HepG2 (cell line): ENCODE results near the gene SNAP23. TPM values are rescaled to one million over a fixed set of nuclear protein-coding genes. Genes with fewer than 3 reads are reported as not detected.

Experiments used
- CREB1 ChIP-seq, 2 experiments: fragments of 450-650 bp in 1 of 2; IDR thresholded peaks; 2 replicates each; pipeline ENCODE4 v1.6.1; 2016 to 2017; ENCODE audit warnings: control low read depth in 1 of 2, mild to moderate bottlenecking in 1 of 2, missing compliant biosample characterization in 1 of 2, missing genetic modification characterization in 1 of 2
- FLYWCH1 ChIP-seq: sonication (generic); formaldehyde crosslinking; IDR thresholded peaks from 2 replicates; pipeline ENCODE4 v1.8.1; 2023; ENCODE audit warnings: mild to moderate bottlenecking, missing genetic modification reagents
- ISX ChIP-seq: sonication (generic); formaldehyde crosslinking; conservative IDR thresholded peaks from 2 replicates; pipeline ENCODE4 v1.5.0; 2020; ENCODE audit warnings: missing genetic modification reagents
- NR0B2 ChIP-seq: sonication (generic); formaldehyde crosslinking; IDR thresholded peaks from 2 replicates; pipeline ENCODE4 v1.4.0; 2020; ENCODE audit warnings: mild to moderate bottlenecking, missing genetic modification reagents
- PAX8 ChIP-seq: sonication (generic); formaldehyde crosslinking; IDR thresholded peaks from 2 replicates; pipeline ENCODE4 v1.8.0; 2022; ENCODE audit warnings: mild to moderate bottlenecking, missing genetic modification reagents, borderline replicate concordance
- PHF21A ChIP-seq: sonication (generic); formaldehyde crosslinking; IDR thresholded peaks from 2 replicates; pipeline ENCODE4 v1.5.0; 2020; ENCODE audit warnings: mild to moderate bottlenecking, missing genetic modification reagents
- SAFB2 ChIP-seq: sonication (generic); formaldehyde crosslinking; IDR thresholded peaks from 2 replicates; pipeline ENCODE4 v1.5.1; 2020; ENCODE audit warnings: missing genetic modification reagents, low read depth, mild to moderate bottlenecking, borderline replicate concordance
- SMC3 ChIP-seq: IDR thresholded peaks from 2 replicates; pipeline ENCODE4 v1.6.1; 2011; ENCODE audit warnings: low read length, improper control_type of control experiment
- SUZ12 ChIP-seq: fragments of 150-350 bp; IDR thresholded peaks from 2 replicates; pipeline ENCODE4 v1.6.1; 2014; ENCODE audit warnings: low read depth, low read length
- THAP11 ChIP-seq: IDR thresholded peaks from 2 replicates; pipeline ENCODE4 v1.6.1; 2016; ENCODE audit warnings: missing biosample characterization, missing genetic modification reagents
- YEATS4 ChIP-seq: sonication (generic); formaldehyde crosslinking; IDR thresholded peaks from 2 replicates; pipeline ENCODE4 v1.4.0; 2020; ENCODE audit warnings: missing genetic modification reagents, borderline replicate concordance
- ZMAT3 ChIP-seq: sonication (generic); formaldehyde crosslinking; conservative IDR thresholded peaks from 2 replicates; pipeline ENCODE4 v1.7.0; 2021; ENCODE audit warnings: missing genetic modification reagents
- ZNF180 ChIP-seq: sonication (generic); formaldehyde crosslinking; IDR thresholded peaks from 2 replicates; pipeline ENCODE4 v1.4.0; 2020; ENCODE audit warnings: low read depth, missing genetic modification reagents, borderline replicate concordance
- ZNF329 ChIP-seq: sonication (generic); formaldehyde crosslinking; IDR thresholded peaks from 2 replicates; pipeline ENCODE4 v1.9.0; 2021; ENCODE audit warnings: low read depth, mild to moderate bottlenecking, missing genetic modification reagents
- ZNF337 ChIP-seq: sonication (generic); formaldehyde crosslinking; IDR thresholded peaks from 2 replicates; pipeline ENCODE4 v1.5.1; 2020; ENCODE audit warnings: missing genetic modification reagents, low read depth, mild to moderate bottlenecking, borderline replicate concordance
- ZNF503 ChIP-seq: sonication (generic); formaldehyde crosslinking; IDR thresholded peaks from 2 replicates; pipeline ENCODE4 v1.4.0; 2020; ENCODE audit warnings: missing genetic modification reagents
- ZNF552 ChIP-seq: sonication (generic); formaldehyde crosslinking; IDR thresholded peaks from 2 replicates; pipeline ENCODE4 v1.9.0; 2022; ENCODE audit warnings: missing genetic modification reagents, mild to moderate bottlenecking, borderline replicate concordance
- ZNF563 ChIP-seq: sonication (generic); formaldehyde crosslinking; IDR thresholded peaks from 2 replicates; pipeline ENCODE4 v1.8.0; 2022; ENCODE audit warnings: mild to moderate bottlenecking, moderate library complexity, missing genetic modification reagents
- ZNF567 ChIP-seq: sonication (generic); formaldehyde crosslinking; IDR thresholded peaks from 2 replicates; pipeline ENCODE4 v1.8.1; 2023; ENCODE audit warnings: mild to moderate bottlenecking, missing genetic modification reagents, borderline replicate concordance
- ZNF607 ChIP-seq: sonication (generic); formaldehyde crosslinking; IDR thresholded peaks from 2 replicates; pipeline ENCODE4 v1.5.1; 2020; ENCODE audit warnings: missing genetic modification reagents, mild to moderate bottlenecking, borderline replicate concordance
- ZNF777 ChIP-seq: sonication (generic); formaldehyde crosslinking; IDR thresholded peaks from 2 replicates; pipeline ENCODE4 v1.4.0; 2020; ENCODE audit warnings: missing genetic modification reagents
- ZSCAN29 ChIP-seq: sonication (generic); formaldehyde crosslinking; conservative IDR thresholded peaks from 2 replicates; pipeline ENCODE4 v1.4.0; 2020; ENCODE audit warnings: mild to moderate bottlenecking, missing genetic modification reagents
- polyA plus RNA-seq, 8 experiments: library from polyadenylated mRNA; depleted of rRNA in 3 of 8; stranded (reverse) in 7 of 8; unstranded in 1 of 8; fragments of >200 nt; fragmentation: Illumina TruSeq in 4 of 8; extraction: Trizol in 4 of 8; gene quantifications; 2 replicates each; pipeline versions ENCODE4 v1.2.1 to v1.2.3, GENCODE V29; 2011 to 2016; ENCODE audit warnings: low read depth in 4 of 8, missing spikeins in 1 of 8, mixed read lengths in 1 of 8; ENCODE audit not compliant: insufficient read depth in 1 of 8
- total RNA-seq, 5 experiments: library from RNA; depleted of rRNA; stranded (reverse); fragments of >200 nt; fragmentation: Illumina TruSeq; extraction: Trizol; gene quantifications; 2 replicates each; pipeline ENCODE4 v1.2.3, GENCODE V29; 2016; ENCODE audit warnings: low read depth in 1 of 5
- TF ChIP-seq, protein P1 (sequence below): IDR thresholded peaks from 2 replicates; pipeline ENCODE4 v1.6.1; 2016
- TF ChIP-seq, protein P2 (sequence below): IDR thresholded peaks from 2 replicates; pipeline ENCODE4 v1.6.1; 2016; ENCODE audit warnings: missing compliant biosample characterization, missing genetic modification reagents, borderline replicate concordance

The SNAP23 gene
- total and polyA plus RNA-seq, 2 of the 13 experiments (the other 11 are each of a cell fraction or from before 2014, with no cell fraction given) = 37.0 to 101 TPM

DNA sequence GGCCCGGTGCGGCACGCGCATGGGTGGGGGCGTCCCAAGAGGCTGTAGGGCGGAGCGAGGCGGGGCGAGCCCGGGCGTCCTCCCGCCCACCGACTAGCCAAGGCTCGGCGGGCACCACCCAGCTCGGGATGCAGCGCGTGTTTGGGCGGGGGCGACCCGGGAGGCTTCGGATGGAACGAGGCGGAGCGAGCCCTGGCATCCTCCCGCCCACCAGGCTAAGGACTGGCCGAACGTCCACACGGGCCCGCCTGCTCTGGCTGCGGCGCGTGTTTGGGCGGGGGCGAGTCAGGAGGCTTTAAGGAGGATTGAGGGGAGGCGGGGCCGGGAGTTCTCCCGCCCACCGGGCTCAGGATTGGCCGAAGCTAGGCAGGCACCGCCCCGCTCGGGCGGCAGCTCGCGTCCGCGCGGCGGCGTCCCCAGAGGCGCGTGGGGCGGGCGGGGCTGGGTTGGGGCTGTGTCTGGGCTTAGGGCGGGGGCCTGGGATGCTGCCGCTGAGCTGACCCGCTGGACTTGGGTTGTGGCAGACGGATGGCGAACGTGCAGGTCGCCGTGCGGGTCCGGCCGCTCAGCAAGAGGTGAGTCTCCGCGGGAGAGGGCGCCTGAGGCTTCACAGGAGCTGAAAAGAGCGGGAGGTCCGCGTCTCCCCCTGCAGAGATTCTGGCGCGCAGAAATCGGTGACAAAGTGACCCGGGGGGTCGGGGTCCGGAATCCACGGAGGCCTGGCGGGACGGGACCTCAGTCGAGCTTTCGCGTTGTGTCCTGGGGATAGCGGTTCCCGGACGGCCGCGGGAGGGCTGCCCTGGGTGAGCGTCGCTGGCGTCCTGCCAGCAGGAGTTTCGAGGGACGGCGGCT lies 80.0 kb downstream of the SNAP23 start, which contains the start of gene STARD9 (continued):
- TF ChIP-seq PHF21A (CRISPR knock-in tag) (peak; percentile 3; the same call in 1 of the 2 replicates), ZNF567 (no peak), NR0B2 (CRISPR knock-in tag) (peak; percentile 65), ZNF552 (CRISPR knock-in tag) (peak; percentile 44; the same call in 1 of the 2 replicates), ZNF563 (peak; percentile 82; the same call in 1 of the 2 replicates), ZMAT3 (CRISPR knock-in tag) (peak; percentile 92), SUZ12 (no peak), ZSCAN29 (peak; percentile 53; the same call in 1 of the 2 replicates), CREB1 (IDR thresholded peaks at IDR 0.05) (peak; percentile 32), CREB1 (CRISPR knock-in tag; IDR thresholded peaks at IDR 0.05) (no peak), FLYWCH1 (CRISPR knock-in tag) (no peak), ZNF180 (CRISPR knock-in tag) (no peak), ISX (no peak), ZNF503 (no peak), ZNF329 (CRISPR knock-in tag) (0 out of 2 replicates have a peak, but pooled peaks have one; percentile 31), ZNF777 (peak; percentile 62), SMC3 (no peak), ZNF607 (CRISPR knock-in tag) (peak; percentile 89; the same call in 1 of the 2 replicates), YEATS4 (CRISPR knock-in tag) (peak; percentile 70; the same call in 1 of the 2 replicates), PAX8 (CRISPR knock-in tag) (0 out of 2 replicates have a peak, but pooled peaks have one; percentile 59), SAFB2 (CRISPR knock-in tag) (peak; percentile 62; the same call in 1 of the 2 replicates), THAP11 (CRISPR knock-in tag) (peak; percentile 44; the same call in 1 of the 2 replicates), ZNF337 (no peak)
- TF ChIP-seq, protein P1, sequence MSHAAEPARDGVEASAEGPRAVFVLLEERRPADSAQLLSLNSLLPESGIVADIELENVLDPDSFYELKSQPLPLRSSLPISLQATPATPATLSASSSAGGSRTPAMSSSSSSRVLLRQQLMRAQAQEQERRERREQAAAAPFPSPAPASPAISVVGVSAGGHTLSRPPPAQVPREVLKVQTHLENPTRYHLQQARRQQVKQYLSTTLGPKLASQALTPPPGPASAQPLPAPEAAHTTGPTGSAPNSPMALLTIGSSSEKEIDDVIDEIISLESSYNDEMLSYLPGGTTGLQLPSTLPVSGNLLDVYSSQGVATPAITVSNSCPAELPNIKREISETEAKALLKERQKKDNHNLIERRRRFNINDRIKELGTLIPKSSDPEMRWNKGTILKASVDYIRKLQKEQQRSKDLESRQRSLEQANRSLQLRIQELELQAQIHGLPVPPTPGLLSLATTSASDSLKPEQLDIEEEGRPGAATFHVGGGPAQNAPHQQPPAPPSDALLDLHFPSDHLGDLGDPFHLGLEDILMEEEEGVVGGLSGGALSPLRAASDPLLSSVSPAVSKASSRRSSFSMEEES (CRISPR knock-in tag) = peak; percentile 39; the same call in 1 of the 2 replicates
- TF ChIP-seq, protein P2, sequence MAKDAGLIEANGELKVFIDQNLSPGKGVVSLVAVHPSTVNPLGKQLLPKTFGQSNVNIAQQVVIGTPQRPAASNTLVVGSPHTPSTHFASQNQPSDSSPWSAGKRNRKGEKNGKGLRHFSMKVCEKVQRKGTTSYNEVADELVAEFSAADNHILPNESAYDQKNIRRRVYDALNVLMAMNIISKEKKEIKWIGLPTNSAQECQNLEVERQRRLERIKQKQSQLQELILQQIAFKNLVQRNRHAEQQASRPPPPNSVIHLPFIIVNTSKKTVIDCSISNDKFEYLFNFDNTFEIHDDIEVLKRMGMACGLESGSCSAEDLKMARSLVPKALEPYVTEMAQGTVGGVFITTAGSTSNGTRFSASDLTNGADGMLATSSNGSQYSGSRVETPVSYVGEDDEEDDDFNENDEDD = peak; percentile 82; the same call in 1 of the 2 replicates
